GOT3 (cell line): Measurements from ENCODE around the gene ITFG1.
"Not testable (repeated sequence)": the region's sequence is repeated elsewhere in the genome, so short reads cannot be mapped to it uniquely, and the experiment has no call there.

Experiments
- DNase-seq: peaks from one replicate; lab custom pipeline; 2025; ENCODE audit warnings: mixed read lengths; lab: John Stamatoyannopoulos, UW

ITFG1 gene

DNA sequence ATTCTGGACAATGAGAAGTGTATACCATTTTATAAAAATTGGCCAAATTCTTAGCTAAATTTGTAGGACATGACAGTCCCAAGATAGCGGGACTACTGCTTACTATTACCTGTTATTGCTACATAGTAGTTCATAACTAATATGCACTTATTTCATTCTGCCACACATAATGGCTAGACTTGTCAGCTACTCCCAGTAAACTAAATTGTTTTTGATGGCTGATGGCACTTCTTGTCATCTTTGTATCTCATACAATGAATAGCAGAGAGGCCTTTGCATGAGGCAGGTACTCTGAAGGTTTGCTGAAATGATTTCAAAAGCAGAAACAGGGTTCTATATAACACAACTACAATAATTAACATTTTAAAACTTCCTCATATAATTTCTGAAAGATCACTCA is 44.0 kb downstream of the ITFG1 start:
- no peak for DNase-seq

DNA sequence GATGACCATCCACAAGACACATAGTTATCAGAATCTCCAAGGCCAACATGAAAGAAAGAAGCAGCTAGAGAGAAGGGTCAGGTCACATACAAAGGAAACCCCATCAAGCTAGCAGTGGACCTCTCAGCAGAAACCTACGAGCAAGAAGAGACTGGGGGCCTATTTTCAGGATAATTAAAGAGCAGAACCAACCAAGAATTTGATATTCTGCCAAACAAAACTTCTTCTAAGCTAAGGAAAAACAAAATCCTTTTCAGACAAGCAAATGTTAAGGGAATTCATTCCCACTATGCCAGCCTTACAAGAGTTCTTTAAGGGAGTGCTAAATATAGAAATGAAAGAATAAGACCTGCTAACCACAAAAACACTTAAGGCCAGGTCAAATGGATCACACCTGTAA is 47.8 kb downstream of the ITFG1 start:
- DNase-seq, result no peak

DNA sequence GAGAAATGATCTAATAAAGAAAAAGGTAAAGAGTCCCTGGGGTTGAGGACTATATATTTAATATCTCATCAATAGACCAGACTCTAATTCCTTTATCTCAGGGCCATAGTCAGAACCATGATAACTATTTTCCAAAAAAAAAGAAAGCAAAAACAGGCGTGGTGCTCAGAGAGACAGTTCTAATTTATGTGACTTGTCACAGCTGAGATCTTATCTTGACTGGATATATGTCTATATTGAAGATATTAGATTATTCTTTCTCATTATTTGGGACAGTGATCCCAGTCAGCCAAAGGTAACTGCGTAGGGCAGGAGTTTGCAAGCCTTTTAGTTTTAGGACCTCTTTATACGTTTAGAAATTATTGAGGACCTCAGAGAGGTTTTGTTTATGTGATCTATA is 52.4 kb downstream of the ITFG1 start:
- no peak for DNase-seq

DNA sequence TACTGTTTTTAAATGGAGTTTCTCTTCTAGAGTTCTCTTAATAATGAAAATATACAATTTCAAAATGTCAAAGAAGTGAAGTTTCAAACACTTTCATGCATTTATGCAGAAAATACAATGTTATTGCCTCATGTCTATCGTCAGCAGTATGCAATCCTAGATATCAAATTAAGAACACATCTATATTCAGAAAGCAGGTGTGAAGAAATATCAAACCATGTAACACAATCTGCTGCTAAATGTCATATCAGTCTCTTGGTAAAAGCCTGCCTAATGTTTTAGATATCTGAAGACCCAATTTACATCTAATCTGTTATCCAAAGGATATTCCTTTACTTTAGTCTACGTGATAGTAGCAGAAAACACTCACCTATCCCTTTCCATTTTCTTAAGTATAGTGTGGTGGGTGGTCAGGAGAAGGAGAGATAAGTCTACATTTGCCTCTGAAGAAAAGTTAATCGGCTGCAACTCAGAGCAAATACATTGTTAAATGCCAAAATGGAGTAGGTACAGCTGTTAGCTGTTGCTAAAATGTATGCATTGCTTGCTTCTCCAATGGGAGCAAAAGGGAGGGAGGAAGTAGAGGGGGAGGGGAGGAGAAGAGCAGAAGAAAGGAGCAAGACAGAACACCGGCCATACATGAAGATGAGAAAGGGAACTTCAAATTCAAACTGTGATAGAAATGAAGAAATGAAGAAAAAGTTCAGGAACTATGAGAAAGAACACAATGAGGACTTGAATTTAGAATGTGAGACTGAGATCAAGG is 64.9 kb downstream of the ITFG1 start:
- no peak for DNase-seq

DNA sequence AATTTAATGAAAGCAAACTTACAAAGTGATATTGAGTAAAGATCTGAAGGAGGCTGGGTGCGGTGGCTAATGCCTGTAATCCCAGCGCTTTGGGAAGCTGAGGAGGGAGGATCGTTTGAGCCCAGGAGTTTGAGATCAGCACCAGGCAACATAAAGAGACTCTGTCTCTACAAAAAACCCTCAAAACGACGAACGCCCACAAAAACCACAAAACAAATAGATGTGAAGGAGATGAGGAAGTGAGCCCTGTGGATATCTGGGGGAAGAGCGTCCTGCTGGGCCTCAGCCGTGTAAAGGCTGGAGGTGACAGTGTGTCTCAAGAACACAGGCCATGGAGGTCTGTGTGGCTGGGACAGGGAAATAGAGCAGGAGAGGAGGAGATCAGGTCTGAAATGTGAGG is 68.8 kb downstream of the ITFG1 start:
- DNase-seq, result no peak

DNA sequence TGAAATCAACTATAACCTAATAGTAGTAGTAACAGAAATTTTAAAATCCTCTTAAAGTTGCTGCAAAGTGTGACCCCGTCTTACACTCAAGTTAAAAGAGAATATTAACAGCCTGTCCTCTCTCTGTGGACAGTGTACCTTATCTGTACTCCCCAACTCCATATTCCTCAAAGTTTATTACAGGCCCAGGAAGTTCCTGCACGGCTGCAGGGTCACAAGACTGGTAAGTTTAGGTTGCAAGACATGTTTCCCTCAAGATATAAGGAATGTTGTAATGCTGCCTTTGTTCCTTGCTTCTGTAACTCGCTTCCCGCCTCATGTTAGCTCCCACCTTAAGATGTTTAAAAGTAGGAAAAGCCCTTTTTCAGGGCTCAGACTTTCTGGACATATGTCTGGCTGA is 72.2 kb downstream of the ITFG1 start:
- no peak for DNase-seq

DNA sequence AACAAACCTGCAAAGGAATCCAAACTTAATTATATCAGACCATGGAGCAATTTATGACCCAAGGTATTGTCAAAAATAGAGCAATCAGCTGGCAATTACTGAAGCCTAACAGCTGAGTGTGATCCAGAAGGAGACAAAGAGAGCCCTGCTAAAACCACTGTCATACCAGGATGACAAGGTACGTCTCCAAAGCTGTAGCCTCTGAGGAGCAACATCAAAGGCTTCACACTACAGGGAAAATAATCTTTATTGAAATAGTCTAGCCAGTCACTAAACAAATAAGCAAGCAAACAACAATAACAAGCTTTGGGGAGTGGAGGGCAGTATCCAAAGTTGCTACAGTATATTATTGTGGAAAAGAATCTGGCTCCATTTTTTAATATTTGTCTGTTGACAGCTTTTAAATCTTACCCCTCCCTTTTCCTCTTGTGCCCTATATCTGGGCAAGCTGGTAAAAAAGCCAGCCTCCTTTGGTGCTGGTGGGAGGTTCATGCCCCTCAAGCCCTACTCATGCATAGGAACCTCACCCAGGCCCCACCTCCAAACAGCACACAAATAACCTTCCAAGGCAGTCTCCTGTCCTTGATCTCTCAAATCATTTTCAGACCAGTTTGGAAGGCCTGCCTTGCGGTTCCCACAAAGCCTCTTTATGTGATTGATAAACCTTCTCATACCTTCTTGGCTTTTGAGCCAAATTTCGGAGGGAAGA is 73.7 kb downstream of the ITFG1 start:
- no peak for DNase-seq

DNA sequence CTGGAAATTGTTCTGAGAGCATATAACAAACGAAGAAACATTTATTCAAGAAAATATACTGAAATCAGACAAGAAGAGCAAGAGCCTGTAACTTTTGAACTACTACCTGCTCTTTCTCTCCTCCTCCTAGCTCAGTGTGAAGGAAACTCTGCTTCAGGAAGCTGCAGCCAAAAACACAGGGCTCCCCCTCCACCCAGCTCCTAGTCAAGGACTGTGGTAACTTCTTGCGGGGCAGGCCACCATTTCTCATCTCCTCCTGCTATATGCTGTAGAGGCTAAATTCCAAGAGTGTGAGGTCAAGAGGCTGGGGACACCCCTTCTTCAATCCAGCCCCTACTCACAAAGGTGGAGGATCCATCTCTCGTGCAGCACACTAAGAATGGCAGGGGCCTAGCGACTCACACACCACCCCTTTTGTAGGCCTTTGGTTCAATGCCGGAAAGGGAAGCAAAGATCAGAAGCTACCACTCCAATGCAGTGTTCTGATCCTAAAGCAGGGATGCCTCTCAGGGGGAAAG is 74.6 kb downstream of the ITFG1 start:
- no peak for DNase-seq

DNA sequence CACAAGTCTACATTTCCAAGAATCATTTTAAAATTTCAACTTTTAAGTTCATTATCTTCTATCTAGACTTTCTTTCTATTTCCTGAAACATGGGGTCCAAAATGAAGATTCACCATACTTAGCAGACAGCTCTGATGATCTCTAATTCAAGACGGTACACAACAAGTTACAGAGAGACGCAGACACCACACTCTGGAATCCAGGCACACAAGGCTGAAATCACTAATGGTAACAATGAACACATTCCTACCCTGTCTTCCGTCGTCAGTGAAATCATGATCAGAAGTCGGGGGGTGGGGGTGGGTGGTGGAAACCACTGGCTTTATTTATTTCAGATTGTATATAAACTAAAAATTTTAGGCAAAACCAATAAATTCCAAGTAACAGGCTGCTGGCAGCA is 78.5 kb downstream of the ITFG1 start:
- DNase-seq, result no peak

DNA sequence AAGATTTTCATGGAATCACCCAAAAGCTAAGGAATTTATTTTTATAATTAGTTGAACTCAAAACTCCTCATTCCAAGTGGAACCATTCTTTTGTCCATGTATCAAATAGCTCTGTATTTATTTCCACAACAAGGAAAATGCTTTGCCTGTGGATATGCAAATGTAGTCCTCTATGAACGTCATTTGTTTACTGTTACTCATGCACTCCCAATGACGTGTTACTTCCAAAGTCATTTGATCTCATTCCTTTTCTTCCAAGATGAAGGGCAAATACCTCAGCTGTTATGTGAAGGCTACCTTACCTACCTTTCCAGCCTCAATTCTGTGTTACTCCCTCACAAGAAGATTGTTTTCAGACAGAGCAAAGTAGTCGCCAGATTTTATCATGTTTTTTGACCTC is 83.7 kb downstream of the ITFG1 start:
- DNase-seq, result no peak

DNA sequence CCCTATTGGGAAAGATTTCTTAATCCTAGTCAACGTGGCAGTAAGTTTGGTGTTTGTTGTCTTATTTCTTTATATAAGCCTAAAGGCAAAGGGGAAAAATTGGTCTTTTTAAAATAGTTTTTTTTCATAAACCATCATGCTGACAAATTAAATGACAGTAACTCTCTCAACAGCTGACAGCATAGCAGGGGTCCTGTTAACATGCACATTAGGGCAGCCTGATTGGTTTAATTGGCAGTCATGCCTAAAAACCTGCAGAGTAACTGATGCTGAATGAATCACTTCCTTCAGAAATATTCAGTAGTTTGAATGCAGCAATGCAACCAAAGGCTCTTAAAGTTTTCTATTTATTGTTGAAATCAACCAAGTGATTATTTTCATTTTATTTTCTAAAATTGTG is 85.4 kb downstream of the ITFG1 start:
- no peak for DNase-seq

DNA sequence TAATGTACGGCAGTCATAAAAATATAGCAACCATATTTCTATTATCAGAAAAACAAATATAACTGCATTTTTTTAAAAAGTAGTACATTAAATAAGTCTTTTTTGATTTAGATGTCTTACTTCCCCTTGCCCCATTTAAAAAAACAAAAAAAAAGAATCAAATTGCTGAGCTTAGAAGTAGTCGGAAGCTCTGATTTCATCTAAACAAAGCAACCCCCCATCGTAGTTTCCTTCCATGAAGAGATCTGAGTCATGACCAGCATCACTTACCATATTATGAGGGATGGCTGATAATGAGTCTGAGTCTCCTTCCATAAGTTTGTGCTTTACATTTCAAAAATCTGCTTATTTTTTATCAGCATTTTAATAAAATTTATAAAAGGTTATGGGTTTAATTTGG is 86.2 kb downstream of the ITFG1 start:
- no peak for DNase-seq

DNA sequence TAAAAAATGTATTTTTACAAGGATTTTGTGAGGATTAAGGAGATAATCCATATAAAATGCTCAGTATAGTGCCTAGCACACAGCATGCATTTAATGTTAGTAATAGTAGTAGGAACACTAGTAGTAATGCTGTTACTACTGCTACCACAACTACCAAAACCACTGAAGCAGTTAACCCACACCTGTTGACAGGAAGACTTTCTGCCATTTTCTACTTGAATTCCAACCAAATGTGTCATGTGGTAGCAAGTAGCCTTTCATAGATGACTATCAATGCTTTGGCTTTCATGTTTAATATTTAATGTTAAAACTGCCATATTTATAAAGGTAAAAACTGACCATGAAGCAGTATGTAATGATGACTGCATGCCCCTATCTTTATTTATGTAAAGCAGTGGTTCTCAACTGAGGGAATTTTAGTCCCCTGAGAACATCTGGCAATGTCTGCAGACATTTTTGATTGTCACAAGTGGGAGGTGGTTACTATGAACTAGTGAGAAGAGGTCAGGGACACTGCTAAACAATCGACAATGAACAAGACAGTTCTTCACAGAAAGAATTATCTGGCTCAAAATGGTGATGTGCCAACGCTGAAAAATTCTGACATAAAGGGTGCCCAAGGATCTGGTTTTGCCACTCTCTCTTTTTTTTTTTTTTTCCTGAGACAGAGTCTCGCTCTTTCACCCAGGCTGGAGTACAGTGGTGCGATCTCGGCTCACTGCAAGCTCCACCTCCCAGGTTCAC is 89.4 kb downstream of the ITFG1 start:
- DNase-seq, result no peak

DNA sequence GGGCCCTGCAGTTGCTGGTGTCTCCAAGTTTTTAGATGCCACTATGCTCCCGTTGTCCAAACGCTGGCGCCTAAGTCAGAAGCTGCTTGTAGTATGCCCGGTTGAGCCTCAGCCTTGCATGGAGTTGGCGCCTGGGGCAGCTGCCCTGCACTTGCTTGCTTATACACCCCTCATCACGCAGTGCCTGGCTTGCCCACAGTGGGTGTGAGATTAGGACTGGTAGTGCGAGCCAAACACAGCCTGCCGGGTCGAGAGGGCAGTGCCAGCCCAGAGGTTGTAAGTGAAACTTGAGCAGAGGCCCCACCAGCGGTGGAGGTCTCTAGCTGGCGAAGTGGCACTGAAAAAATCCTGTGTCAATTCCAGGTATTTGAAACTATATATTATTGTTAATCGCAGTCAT is 90.3 kb downstream of the ITFG1 start:
- no peak for DNase-seq

DNA sequence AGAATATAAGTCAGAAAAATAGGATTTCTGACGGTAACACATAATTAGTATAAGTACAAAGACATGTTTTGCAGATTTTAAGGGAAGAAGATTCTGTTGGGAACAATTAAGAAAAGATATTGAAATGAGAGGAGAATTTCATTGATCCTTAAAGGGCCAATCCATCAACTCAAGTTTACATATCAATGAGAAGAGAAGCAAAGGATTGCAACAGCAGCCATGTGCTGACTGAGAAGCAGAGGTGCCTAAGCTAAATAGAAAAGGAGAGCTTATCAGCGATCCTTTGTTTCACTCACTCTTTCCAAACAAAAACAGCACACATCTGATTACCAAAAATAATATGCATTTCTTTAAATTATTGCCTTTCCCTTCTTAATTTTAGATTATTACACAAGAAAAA is 94.6 kb downstream of the ITFG1 start:
- DNase-seq, result no peak

DNA sequence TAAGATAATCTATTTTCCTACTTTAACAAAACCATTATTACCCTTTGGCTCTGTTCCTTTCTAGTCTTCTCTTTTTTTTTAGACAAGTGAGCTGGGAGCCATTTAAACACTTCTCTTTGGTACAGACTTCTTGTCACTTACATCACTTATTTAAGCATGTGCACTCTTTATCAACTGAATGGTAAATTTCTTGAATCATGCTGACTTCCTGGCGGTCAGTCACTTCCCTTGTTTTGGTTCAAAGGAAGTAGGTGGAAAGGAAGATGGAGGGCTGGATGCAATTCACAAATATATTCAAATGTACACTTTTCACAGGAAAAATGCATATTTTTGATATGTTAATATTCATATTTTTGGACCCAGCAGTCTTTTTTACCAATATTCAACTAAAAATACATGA is 97.1 kb downstream of the ITFG1 start:
- DNase-seq, result no peak

DNA sequence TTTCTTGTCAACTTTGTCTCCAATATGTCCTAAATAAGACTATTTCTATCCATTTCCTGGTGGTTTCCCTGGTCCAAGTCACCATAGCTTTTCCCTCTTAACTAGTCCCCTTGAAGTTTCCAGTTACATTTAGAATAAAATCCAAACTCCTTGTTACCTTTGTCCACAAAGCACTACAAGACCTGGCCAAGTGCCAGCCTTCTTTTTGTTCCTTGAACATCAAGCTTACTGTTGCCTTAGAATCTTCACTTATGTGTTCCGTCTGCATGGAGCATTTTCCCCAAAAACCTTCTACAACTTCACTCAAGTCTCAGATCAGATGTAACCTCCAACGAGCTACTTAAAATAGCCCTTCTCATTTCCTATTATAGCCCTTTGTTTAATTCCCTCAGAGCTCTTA is 101.4 kb downstream of the ITFG1 start:
- no peak for DNase-seq

DNA sequence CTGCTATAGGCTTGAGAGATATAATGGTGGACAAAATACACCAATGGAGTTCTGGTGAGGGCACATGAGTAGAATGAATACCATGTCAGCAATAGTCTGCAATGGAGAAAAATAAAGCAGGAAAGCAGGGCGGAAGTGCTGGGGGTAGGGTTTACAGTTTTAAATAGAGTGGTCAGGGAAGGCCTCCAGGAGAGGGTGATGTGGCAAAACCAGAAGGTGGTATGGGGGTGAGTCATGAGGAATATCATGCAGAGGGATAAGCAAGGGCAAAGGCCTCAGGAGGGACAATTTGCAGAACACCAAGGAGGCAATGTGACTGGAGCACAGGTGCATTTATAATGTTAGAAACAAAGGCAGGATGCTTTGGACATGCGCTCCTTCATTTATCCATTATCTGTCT is 102.0 kb downstream of the ITFG1 start:
- DNase-seq, result no peak

DNA sequence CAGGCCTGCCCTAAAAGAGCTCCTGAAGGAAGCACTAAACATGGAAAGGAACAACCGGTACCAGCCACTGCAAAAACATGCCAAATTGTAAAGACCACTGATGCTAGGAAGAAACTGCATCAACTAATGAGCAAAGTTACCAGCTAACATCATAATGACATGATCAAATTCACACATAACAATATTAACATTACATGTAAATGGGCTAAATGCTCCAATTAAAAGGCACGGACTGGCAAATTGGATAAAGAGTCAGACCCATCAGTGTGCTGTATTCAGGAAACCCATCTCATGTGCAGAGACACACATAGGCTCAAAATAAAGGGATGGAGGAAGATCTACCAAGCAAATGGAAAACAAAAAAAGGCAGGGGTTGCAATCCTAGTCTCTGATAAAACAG is 111.8 kb downstream of the ITFG1 start:
- not testable (repeated sequence) for DNase-seq

DNA sequence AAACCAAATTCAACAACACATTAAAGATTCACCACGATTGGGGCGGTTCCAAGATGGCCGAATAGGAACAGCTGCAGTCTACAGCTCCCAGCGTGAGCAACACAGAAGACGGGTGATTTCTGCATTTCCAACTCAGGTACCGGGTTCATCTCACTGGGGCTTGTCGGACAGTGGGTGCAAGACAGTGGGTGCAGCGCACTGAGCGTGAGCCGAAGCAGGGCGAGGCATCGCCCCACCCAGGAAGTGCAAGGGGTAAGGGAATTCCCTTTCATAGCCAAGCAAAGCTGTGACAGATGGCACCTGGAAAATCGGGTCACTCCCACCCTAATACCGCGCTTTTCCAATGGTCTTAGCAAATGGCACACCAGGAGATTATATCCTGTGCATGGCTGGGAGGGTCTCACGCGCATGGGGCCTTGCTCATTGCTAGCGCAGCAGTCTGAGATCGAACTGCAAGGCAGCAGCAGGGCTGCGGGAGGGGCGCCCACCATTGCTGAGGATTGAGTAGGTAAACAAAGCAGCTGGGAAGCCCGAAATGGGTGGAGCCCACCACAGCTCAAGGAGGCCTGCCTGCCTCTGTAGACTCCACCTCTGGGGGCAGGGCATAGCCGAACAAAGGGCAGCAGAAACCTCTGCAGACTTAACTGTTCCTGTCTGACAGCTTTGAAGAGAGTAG is 113.7 kb downstream of the ITFG1 start:
- not testable (repeated sequence) for DNase-seq

DNA sequence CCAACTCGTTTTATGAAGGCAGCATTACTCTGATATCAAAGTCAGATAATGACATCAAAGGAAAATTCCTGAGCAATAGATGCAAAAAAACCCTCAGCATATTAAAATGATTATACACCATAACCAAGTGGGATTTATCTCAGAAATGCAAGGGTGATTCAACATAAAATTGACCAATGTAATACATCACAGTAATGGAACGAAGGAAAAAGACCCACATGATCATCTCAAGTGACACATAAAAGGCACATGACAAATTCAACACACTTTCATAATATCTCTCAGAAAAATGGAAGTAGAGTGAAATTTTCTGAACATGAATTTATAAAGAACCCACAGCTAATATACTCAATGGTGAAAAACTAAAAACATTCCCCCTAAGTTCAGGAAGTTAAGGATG is 118.8 kb downstream of the ITFG1 start:
- no peak for DNase-seq

DNA sequence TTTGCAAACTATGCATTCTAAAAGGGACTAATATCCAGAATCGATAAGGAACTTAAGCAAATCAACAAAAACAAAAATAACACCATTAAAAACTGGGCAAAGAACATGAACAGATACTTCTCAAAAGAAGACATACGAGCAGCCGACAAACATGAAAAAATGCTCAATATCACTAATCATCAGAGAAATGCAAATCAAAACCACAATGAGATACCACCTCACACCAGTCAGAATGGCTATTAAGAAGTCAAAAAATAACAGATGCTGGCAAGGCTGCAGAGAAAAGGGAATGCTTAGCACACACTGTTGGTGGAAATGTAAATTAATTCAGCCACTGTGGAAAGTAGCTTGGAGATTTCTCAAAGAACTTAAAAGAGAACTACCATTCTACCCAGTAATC is 130.3 kb downstream of the ITFG1 start:
- DNase-seq, result not testable (repeated sequence)
